K562 (cell line): ENCODE results near the gene PDZD2. TPM values are rescaled to one million over a fixed set of nuclear protein-coding genes. Genes with fewer than 3 reads are reported as not detected.

ENCODE experiments used
- ATAC-seq: fragments of 200-7000 bp; cut with Tn5 transposase; 3 replicates; pipeline ENCODE4 v1.9.1; 2020; ENCODE audit warnings: moderate library complexity
- BruUV-seq: library from RNA; stranded (reverse); fragments of 400-500 nt; replicated peaks from 2 replicates; lab custom pipeline; 2021; lab: Mats Ljungman, UMichigan
- CTCF ChIA-PET: fragments of 300-600 bp; formaldehyde crosslinking; extraction: SDS; loops from one replicate; lab custom pipeline; 2021; ENCODE audit warnings: low intra/inter-chr PET ratio; lab: Yijun Ruan, JAX
- POLR2A ChIA-PET: fragments of 300-600, 350-650 bp; sonication (Branson Sonifier 250); formaldehyde crosslinking; extraction: SDS; loops from one replicate; lab custom pipeline; 2021; ENCODE audit warnings: antibody characterized with exemption, inconsistent platforms; lab: Yijun Ruan, JAX
- DNase-seq, 4 experiments: peaks; one replicate each; pipeline versions ENCODE4 v3.0.0 to v3.0.0-alpha.2; 2011 to 2018; ENCODE audit warnings: low spot score in 3 of 4, mixed read lengths in 3 of 4; ENCODE audit errors: extremely low read depth in 1 of 4
- FAIRE-seq: peaks from 2 replicates; lab custom pipeline; 2011; peaks lifted over from hg19 to GRCh38; lab: Jason Lieb, UNC
- H2AFZ ChIP-seq: 2 replicates; pipeline ENCODE4 v1.6.0; 2011; ENCODE audit warnings: low read depth, low read length, control low read depth, inconsistent platforms
- H3K27ac ChIP-seq: fragments of 200-600 bp; 3 replicates; pipeline ENCODE4 v1.8.0; 2011; ENCODE audit warnings: low read depth, mild to moderate bottlenecking, control low read depth, inconsistent platforms, low read length, moderate library complexity, mixed read lengths; ENCODE audit errors: extremely low read depth
- H3K27me3 ChIP-seq, 2 experiments: fragments of 300-600 bp in 1 of 2; 2 replicates in 1 of 2; 3 replicates in 1 of 2; pipeline versions ENCODE4 v1.6.0 to v1.8.0; 2011; ENCODE audit warnings: inconsistent platforms in 2 of 2, low read length in 2 of 2, mild to moderate bottlenecking in 1 of 2, mixed read lengths in 1 of 2, moderate library complexity in 1 of 2; ENCODE audit not compliant: control insufficient read depth in 2 of 2, insufficient read depth in 2 of 2
- H3K36me3 ChIP-seq: fragments of 300-600 bp; 3 replicates; pipeline ENCODE4 v1.8.0; 2011; ENCODE audit warnings: mild to moderate bottlenecking, low read length, inconsistent platforms; ENCODE audit not compliant: control insufficient read depth, insufficient read depth
- H3K4me1 ChIP-seq, 2 experiments: fragments of 200-600 bp in 1 of 2; replicated peaks in 1 of 2; 2 replicates in 1 of 2; 3 replicates in 1 of 2; pipeline versions ENCODE4 v1.5.1 to v1.8.0; 2011; ENCODE audit warnings: inconsistent platforms in 2 of 2, low read length in 2 of 2, mild to moderate bottlenecking in 1 of 2, mixed read lengths in 1 of 2, moderate library complexity in 1 of 2; ENCODE audit not compliant: control insufficient read depth in 2 of 2, insufficient read depth in 2 of 2
- H3K4me2 ChIP-seq: 2 replicates; pipeline ENCODE4 v1.6.1; 2011; ENCODE audit warnings: low read length, control low read depth, inconsistent platforms, mixed read lengths; ENCODE audit not compliant: insufficient read depth
- H3K4me3 ChIP-seq: fragments of 200-600 bp; sonication (generic), shearing (Covaris generic); 2 replicates; pipeline ENCODE4 v1.5.1; 2016; ENCODE audit warnings: control low read depth, inconsistent platforms
- H3K79me2 ChIP-seq: fragments of 200-600 bp; 3 replicates; pipeline ENCODE4 v1.8.0; 2011; ENCODE audit warnings: low read length, inconsistent platforms; ENCODE audit not compliant: control insufficient read depth, insufficient read depth
- H3K9ac ChIP-seq, 2 experiments: 2 replicates each; pipeline versions ENCODE4 v1.6.0 to v1.6.1; 2011; ENCODE audit warnings: low read depth in 2 of 2, low read length in 2 of 2, control low read depth in 1 of 2, inconsistent platforms in 1 of 2, mild to moderate bottlenecking in 1 of 2, mixed read lengths in 1 of 2; ENCODE audit not compliant: insufficient read depth in 1 of 2
- H3K9me1 ChIP-seq: one replicate; pipeline ENCODE4 v1.6.0; 2011; ENCODE audit warnings: inconsistent platforms, mild to moderate bottlenecking, low read length, moderate library complexity; ENCODE audit not compliant: control insufficient read depth, insufficient read depth
- H3K9me3 ChIP-seq: replicated peaks from 2 replicates; pipeline ENCODE4 v1.5.1; 2011; ENCODE audit warnings: low read depth, low read length, inconsistent platforms; ENCODE audit not compliant: control insufficient read depth, insufficient read depth
- H4K20me1 ChIP-seq: replicated peaks from 2 replicates; pipeline ENCODE4 v1.6.1; 2011; ENCODE audit warnings: low read length, inconsistent platforms, mixed read lengths; ENCODE audit not compliant: control insufficient read depth, insufficient read depth
- CREB5 ChIP-seq: fragments of 250-450 bp; sonication (Bioruptor Pico); IDR thresholded peaks from 2 replicates; pipeline ENCODE4 v1.5.0; 2020; ENCODE audit warnings: mild to moderate bottlenecking
- MLX ChIP-seq, 2 experiments: fragments of 450-650 bp in 1 of 2; sonication (generic) in 1 of 2; formaldehyde crosslinking; conservative IDR thresholded peaks; 2 replicates each; pipeline versions ENCODE4 v1.4.0 to v1.8.1; 2020 to 2022; ENCODE audit warnings: mild to moderate bottlenecking in 1 of 2, missing genetic modification reagents in 1 of 2
- NFIC ChIP-seq: fragments of 450-650 bp; IDR thresholded peaks from 2 replicates; pipeline ENCODE4 v1.6.1; 2017; ENCODE audit warnings: mild to moderate bottlenecking, inconsistent platforms
- NR3C1 ChIP-seq: sonication (generic); formaldehyde crosslinking; IDR thresholded peaks from 2 replicates; pipeline ENCODE4 v1.8.1; 2022; ENCODE audit warnings: missing genetic modification reagents
- WGBS: fragments of 100-300 bp; shearing (Covaris generic); methylation state at CpG from one replicate; pipeline ENCODE4 v1.1.6; 2016; ENCODE audit warnings: low coverage, mixed read lengths; ENCODE audit not compliant: insufficient coverage; ENCODE audit errors: missing lambda C conversion rate; 5-methylcytosine and 5-hydroxymethylcytosine counted together
- in situ Hi-C: fragments of 300-500 bp; cut with MboI; formaldehyde crosslinking; loops from 4 replicates; pipeline ENCODE4 v1.15.0; 2018; ENCODE audit warnings: inconsistent platforms, mixed read lengths
- intact Hi-C: fragments of 100-400 bp; cut with micrococcal nuclease; formaldehyde crosslinking; loops from 2 replicates; pipeline ENCODE4 v1.14.2; 2022
- polyA plus RNA-seq, 8 experiments: library from polyadenylated mRNA; depleted of rRNA in 4 of 8; stranded (reverse) in 5 of 8; unstranded in 3 of 8; fragments of >200 nt; fragmentation: Nextera tagmentation in 2 of 8; fragmentation: Illumina TruSeq in 1 of 8; extraction: Ambion mirVana in 2 of 8; extraction: Trizol in 1 of 8; gene quantifications; 2 replicates each; pipeline versions ENCODE4 v1.2.1 to v1.2.3, GENCODE V29; 2011 to 2014; ENCODE audit warnings: inconsistent platforms in 1 of 8, missing spikeins in 1 of 8
- total RNA-seq, 7 experiments: library from RNA; depleted of rRNA in 6 of 7; stranded (reverse); fragments of >200 nt in 6 of 7; fragmentation: Illumina TruSeq in 2 of 7; extraction: Trizol in 2 of 7; gene quantifications; 2 replicates each; pipeline versions ENCODE4 v1.2.1 to v1.2.3, GENCODE V29; 2011 to 2021; ENCODE audit warnings: low replicate concordance in 1 of 7

PDZD2 gene
- total and polyA plus RNA-seq, 9 of the 15 experiments (the other 6 are each of a cell fraction or from before 2014, with no cell fraction given): 0.02 to 0.08 (median 0.04) TPM; not detected in 6

DNA sequence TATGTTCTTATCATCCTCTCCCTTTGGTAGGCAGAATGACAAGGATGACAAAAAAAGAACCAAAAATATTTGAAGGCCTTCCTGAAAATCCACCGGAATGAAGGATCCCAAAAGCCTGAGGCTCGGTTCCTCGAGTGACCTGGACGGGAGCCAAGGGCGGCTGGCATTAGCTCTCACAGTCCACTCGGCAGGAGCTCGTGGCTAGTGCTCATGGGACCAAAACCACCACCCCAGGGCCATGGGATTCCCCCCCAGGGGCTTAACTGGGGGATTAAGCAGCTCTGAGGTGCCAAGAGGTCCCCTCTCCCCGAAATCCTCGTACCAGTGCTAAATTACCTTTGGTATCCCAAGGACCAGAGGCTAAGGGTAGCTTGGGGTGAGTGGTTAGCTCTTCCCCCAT lies 586 bp upstream of the PDZD2 start:
- Histone ChIP-seq H3K9me1 (no peaks in the 10 kb centered on the region), H3K4me2 (peak overlapping the region; percentile 85), H3K79me2 (no peaks in the 10 kb centered on the region), H3K9me3 (no peaks in the 10 kb centered on the region), H3K36me3 (no peaks in the 10 kb centered on the region), H3K27me3 (peaks cover 11 to 26% of the 10 kb centered on the region in 2 experiments), H3K4me3 (peak overlapping the region; percentile 56), H2AFZ (peak overlapping the region; percentile 93), H3K27ac (no peak overlapping the region), H3K9ac (peak overlapping the region; percentile 27 to 86; a peak in 2 of 4 replicates), H3K4me1 (peaks cover 5 to 12% of the 10 kb centered on the region in 2 experiments; a peak in 3 of 5 replicates), H4K20me1 (peaks cover 3% of the 10 kb centered on the region; the same call in 1 of the 2 replicates)
- ChIA-PET POLR2A (interaction anchor here (0.6 to 0.8 kb wide), 2 partner anchors 9 to 64 kb away, joined by 3 to 4 read pairs; no protein-coding TSS in a partner anchor), CTCF (no interaction called here)
- no TSS peak for BruUV-seq
- in situ Hi-C loops (no loop called here), intact Hi-C loops (no loop called here)
- DNase-seq (no peak), ATAC-seq (no peak), FAIRE-seq (no peak)
- 20% methylated on average over 9 of the region's 9 CpGs for WGBS
- TF ChIP-seq CREB5 (CRISPR knock-in tag): no peak
- peak; percentile 41; the same call in 1 of the 2 replicates for TF ChIP-seq NFIC
- no peak for TF ChIP-seq NR3C1 (CRISPR knock-in tag)
- no peak for TF ChIP-seq MLX (CRISPR knock-in tag; conservative IDR thresholded peaks at IDR 0.05)
